Mammary epithelial cell (primary cell): ENCODE results near the gene WWC1.

Experiments
- EZH2 ChIP-seq: IDR thresholded peaks from 2 replicates; pipeline ENCODE4 v1.6.1; 2012; ENCODE audit warnings: low read length, inconsistent platforms, borderline replicate concordance
- TF ChIP-seq, protein P1 (sequence below), 2 donors: IDR thresholded peaks in 1 of 2; conservative IDR thresholded peaks in 1 of 2; 2 replicates each; pipeline ENCODE4 v1.5.1; 2011 to 2012; ENCODE audit warnings: inconsistent platforms in 2 of 2, low read length in 2 of 2, mild to moderate bottlenecking in 2 of 2, control low read depth in 1 of 2, low read depth in 1 of 2; ENCODE audit not compliant: insufficient read depth in 1 of 2; ENCODE audit errors: extremely low read depth in 1 of 2

DNA sequence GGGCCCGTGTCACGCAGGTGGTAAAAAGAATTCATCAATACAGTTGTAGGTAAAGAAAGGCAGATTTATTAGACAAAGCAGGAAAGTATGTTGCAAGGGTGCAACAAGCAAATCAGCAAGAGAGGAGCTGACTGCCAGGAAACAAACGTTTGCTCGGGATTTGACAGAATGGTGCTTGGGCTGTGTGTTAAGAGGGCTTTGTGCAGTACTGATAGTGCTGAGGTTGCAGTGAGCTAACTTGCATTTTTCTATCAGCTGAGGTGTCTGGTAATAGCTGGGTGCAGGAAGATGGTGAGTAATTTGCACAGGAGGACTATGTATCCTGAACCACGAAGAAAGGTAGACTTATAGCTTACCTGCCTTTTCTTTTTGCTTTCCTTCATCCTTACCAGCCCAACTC is 190.9 kb downstream of the WWC1 start:
- TF ChIP-seq, protein P1, sequence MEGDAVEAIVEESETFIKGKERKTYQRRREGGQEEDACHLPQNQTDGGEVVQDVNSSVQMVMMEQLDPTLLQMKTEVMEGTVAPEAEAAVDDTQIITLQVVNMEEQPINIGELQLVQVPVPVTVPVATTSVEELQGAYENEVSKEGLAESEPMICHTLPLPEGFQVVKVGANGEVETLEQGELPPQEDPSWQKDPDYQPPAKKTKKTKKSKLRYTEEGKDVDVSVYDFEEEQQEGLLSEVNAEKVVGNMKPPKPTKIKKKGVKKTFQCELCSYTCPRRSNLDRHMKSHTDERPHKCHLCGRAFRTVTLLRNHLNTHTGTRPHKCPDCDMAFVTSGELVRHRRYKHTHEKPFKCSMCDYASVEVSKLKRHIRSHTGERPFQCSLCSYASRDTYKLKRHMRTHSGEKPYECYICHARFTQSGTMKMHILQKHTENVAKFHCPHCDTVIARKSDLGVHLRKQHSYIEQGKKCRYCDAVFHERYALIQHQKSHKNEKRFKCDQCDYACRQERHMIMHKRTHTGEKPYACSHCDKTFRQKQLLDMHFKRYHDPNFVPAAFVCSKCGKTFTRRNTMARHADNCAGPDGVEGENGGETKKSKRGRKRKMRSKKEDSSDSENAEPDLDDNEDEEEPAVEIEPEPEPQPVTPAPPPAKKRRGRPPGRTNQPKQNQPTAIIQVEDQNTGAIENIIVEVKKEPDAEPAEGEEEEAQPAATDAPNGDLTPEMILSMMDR (conservative IDR thresholded peaks at IDR 0.05 in 1 of 2, IDR thresholded peaks at IDR 0.05 in 1 of 2; ENCODE audit: extremely low read depth in 1 of 2, insufficient read depth in 1 of 2, low read depth in 1 of 2, low read length in 2 of 2): no peak
- no peak for TF ChIP-seq EZH2
